ENCODE data around the gene MIB1. TPM values are rescaled to one million over a fixed set of nuclear protein-coding genes. Genes with fewer than 3 reads are reported as not detected.

Gene MIB1
- total RNA-seq, 1 donor from 2014 or later: 31.3 TPM

DNA sequence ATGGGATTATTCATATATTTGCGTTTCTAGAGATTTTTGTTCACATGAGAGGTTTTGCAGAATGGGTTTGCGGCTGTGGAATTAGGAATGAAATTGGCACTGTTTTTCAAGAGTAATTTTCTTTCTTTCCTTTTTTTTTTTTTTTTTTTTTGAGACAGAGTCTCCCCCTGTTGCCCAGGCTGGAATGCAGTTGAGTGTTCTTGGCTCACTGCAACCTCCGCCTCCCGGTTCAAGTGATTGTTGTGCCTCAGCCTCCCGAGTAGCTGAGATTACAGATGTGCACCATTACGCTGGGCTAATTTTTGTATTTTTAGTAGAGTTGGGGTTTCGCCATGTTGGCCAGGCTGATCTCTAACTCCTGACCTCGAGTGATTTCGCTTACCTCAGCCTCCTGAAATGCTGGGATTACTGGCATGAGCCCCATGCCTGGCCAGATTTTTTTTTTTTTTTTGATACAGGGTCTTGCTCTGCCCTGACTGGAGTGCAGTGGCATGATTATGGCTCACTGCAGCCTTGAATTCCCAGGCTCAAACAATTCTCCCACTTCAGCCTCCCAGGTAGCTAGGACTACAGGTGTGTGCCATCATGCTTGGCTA is 65.3 kb downstream of the MIB1 start:
- no peak overlapping the region for H3K4me3 ChIP-seq
- H3K4me1 ChIP-seq: no peaks in the 10 kb centered on the region
- ATAC-seq: peak; percentile 53
- intact Hi-C loops (cut with DNase I): no loop called here
- TF ChIP-seq CTCF (IDR thresholded peaks at IDR 0.05): no peak
- H3K27me3 ChIP-seq: no peaks in the 10 kb centered on the region
- H3K36me3 ChIP-seq: peaks cover 28% of the 10 kb centered on the region
- DNase-seq: no peak
- H3K27ac ChIP-seq: no peak overlapping the region
- H3K9me3 ChIP-seq: no peaks in the 10 kb centered on the region

GRCh38 chr18:21808185-21808584 is 67.6 kb downstream of the MIB1 start:
- intact Hi-C loops (cut with DNase I): no loop called here
- Histone ChIP-seq H3K27me3 (no peaks in the 10 kb centered on the region), H3K36me3 (peaks cover 24% of the 10 kb centered on the region), H3K4me3 (no peak overlapping the region), H3K27ac (no peak overlapping the region), H3K9me3 (no peaks in the 10 kb centered on the region), H3K4me1 (no peaks in the 10 kb centered on the region)
- ATAC-seq (no peak), DNase-seq (no peak)
- no peak for TF ChIP-seq CTCF (IDR thresholded peaks at IDR 0.05)

DNA sequence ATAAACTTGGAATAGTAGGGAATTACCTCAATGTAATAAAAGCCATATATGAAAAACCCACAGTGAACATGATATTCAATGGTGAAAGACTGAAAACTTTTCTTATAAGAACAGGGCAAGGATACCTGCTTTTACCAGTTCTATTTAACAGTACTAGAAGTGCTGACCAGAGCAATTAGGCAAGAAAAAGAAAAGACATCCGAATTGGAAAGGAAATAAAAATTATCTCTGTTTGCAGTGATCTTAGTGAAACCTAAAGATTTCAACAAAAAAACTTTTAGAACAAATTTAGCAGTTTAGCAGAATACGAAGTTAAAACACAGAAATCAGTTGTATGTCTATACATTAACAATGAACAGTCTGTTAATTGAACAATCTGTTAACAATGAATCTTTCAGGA is 69.1 kb downstream of the MIB1 start:
- peaks cover 16% of the 10 kb centered on the region for H3K36me3 ChIP-seq
- no peak overlapping the region for H3K4me3 ChIP-seq
- no peaks in the 10 kb centered on the region for H3K9me3 ChIP-seq
- no peaks in the 10 kb centered on the region for H3K4me1 ChIP-seq
- H3K27ac ChIP-seq: no peak overlapping the region
- intact Hi-C loops (cut with DNase I): no loop called here
- DNase-seq (no peak), ATAC-seq (no peak)
- no peaks in the 10 kb centered on the region for H3K27me3 ChIP-seq
- no peak for TF ChIP-seq CTCF (IDR thresholded peaks at IDR 0.05)

DNA sequence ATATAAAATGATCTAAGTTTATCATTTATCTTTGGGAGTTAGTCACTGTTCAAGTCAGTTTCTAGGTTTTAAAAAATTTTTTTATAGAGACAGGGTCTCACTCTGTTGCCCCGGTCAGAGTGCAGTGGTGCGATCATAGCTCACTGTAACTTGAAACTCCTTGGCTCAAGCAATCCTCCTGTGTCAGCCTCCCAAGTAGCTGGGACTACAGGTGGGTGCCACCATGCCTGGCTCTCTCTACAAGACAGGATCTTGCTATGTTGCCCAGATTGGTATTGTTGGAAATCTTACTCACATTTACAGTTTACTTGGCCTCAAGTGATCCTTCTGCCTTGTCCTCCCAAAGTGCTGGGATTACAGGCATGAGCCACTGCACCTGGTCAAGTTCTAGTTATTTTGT is 74.5 kb downstream of the MIB1 start:
- DNase-seq (no peak), ATAC-seq (no peak)
- Histone ChIP-seq H3K4me1 (no peaks in the 10 kb centered on the region), H3K9me3 (no peaks in the 10 kb centered on the region), H3K27me3 (no peaks in the 10 kb centered on the region), H3K27ac (no peak overlapping the region), H3K4me3 (no peak overlapping the region), H3K36me3 (peaks cover 31% of the 10 kb centered on the region)
- intact Hi-C loops (cut with DNase I): no loop called here
- no peak for TF ChIP-seq CTCF (IDR thresholded peaks at IDR 0.05)

GRCh38 chr18:21820033-21820810 is 79.6 kb downstream of the MIB1 start:
- H3K27ac ChIP-seq: no peak overlapping the region
- H3K9me3 ChIP-seq: no peaks in the 10 kb centered on the region
- H3K4me1 ChIP-seq: no peaks in the 10 kb centered on the region
- intact Hi-C loops (cut with DNase I): no loop called here
- peak; percentile 61 for TF ChIP-seq CTCF (IDR thresholded peaks at IDR 0.05)
- H3K36me3 ChIP-seq: peaks cover 30% of the 10 kb centered on the region
- DNase-seq: no peak
- H3K4me3 ChIP-seq: no peak overlapping the region
- H3K27me3 ChIP-seq: no peaks in the 10 kb centered on the region
- no peak for ATAC-seq

Data from upper lobe of right lung (tissue), 1 donor.